Measurements from ENCODE around the gene MIS12. TPM values are rescaled to one million over a fixed set of nuclear protein-coding genes. Genes with fewer than 3 reads are reported as not detected.

The MIS12 gene
- total and polyA plus RNA-seq, 2 of the 13 experiments (the other 11 are each of a cell fraction or from before 2014, with no cell fraction given) = 13.4 to 28.0 TPM

DNA sequence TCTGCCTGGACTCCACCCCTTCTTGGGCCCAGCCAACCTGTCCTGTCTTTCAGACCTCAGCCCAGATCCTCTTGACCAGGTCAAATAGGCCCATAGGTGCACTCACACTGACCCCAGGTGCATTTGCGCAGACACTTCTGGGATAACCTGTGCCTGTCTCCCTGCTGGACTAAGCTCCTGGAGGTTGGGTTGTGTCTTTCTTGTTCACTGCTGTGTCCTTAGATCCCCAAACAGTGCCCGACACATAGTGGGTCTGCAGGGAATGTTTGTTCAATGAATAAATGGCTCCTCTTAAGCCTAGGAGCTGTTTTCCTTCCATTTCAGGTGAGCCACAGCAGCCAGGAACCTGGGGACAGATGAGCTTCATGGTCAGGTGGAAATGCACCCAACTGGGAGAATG is 49.1 kb downstream of the MIS12 start (continued):
- no peak for TF ChIP-seq ZZZ3 (CRISPR knock-in tag; IDR thresholded peaks at IDR 0.05; ENCODE audit: borderline replicate concordance)
- TF ChIP-seq, protein P1, sequence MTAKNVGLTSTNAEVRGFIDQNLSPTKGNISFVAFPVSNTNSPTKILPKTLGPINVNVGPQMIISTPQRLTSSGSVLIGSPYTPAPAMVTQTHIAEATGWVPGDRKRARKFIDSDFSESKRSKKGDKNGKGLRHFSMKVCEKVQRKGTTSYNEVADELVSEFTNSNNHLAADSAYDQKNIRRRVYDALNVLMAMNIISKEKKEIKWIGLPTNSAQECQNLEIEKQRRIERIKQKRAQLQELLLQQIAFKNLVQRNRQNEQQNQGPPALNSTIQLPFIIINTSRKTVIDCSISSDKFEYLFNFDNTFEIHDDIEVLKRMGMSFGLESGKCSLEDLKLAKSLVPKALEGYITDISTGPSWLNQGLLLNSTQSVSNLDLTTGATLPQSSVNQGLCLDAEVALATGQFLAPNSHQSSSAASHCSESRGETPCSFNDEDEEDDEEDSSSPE (CRISPR knock-in tag; IDR thresholded peaks at IDR 0.05) = no peak

GRCh38 chr17:5536866-5537650 is 50.7 kb downstream of the MIS12 start:
- Histone ChIP-seq H2AFZ (ENCODE audit: low read length) (no peak overlapping the region), H3K27me3 (ENCODE audit: control insufficient read depth in 1 of 2, insufficient read depth in 2 of 2, low read length in 2 of 2) (peaks cover 3 to 30% of the 10 kb centered on the region in 2 experiments; a peak in 3 of 5 replicates), H3K4me1 (ENCODE audit: insufficient read depth, low read length) (no peaks in the 10 kb centered on the region), H3K9ac (ENCODE audit: insufficient read depth, low read depth, low read length) (no peak overlapping the region), H3K27ac (ENCODE audit: extremely low read length, insufficient read depth, low read length) (no peak overlapping the region), H3K79me2 (ENCODE audit: insufficient read depth, low read length) (no peaks in the 10 kb centered on the region), H3K4me2 (ENCODE audit: low read depth, low read length) (no peak overlapping the region), H4K20me1 (ENCODE audit: insufficient read depth, low read length) (no peaks in the 10 kb centered on the region), H3K36me3 (replicated peaks in 1 of 2; ENCODE audit: control insufficient read depth in 1 of 2, insufficient read depth in 2 of 2, low read length in 2 of 2) (no peaks in the 10 kb centered on the region), H3K4me3 (replicated peaks in 1 of 3; ENCODE audit: insufficient read depth in 1 of 3, low read depth in 2 of 3, low read length in 3 of 3) (no peak overlapping the region), H3K9me3 (ENCODE audit: low read length) (no peaks in the 10 kb centered on the region)
- ATAC-seq (no peak), FAIRE-seq (no peak), DNase-seq (ENCODE audit: low spot score) (no peak)
- BruUV-seq (replicated peaks) = no TSS peak
- WGBS (ENCODE audit: low lambda C conversion rate) = 28% methylated on average over 5 of the region's 11 CpGs
- POLR2A ChIA-PET = no interaction called here
- in situ Hi-C loops (cut with HindIII; ENCODE audit: extremely low pct_ligation_motif_present, low pct_unique_long_range_greater_than_20kb) = no loop called here
- CTCF ChIA-PET (ENCODE audit: low intra/inter-chr PET ratio, low total read pairs) = no interaction called here
- TF ChIP-seq ETV6 (CRISPR knock-in tag; conservative IDR thresholded peaks at IDR 0.05) (no peak), NKX3-1 (CRISPR knock-in tag; IDR thresholded peaks at IDR 0.05) (no peak), ZNF446 (CRISPR knock-in tag; IDR thresholded peaks at IDR 0.05) (no peak), ZNF703 (CRISPR knock-in tag; IDR thresholded peaks at IDR 0.05; ENCODE audit: borderline replicate concordance) (no peak), U2AF1 (optimal IDR thresholded peaks at IDR 0.05; ENCODE audit: low read depth, low read length) (no peak), IKZF1 (IDR thresholded peaks at IDR 0.05) (no peak)
- TF ChIP-seq, protein P2, sequence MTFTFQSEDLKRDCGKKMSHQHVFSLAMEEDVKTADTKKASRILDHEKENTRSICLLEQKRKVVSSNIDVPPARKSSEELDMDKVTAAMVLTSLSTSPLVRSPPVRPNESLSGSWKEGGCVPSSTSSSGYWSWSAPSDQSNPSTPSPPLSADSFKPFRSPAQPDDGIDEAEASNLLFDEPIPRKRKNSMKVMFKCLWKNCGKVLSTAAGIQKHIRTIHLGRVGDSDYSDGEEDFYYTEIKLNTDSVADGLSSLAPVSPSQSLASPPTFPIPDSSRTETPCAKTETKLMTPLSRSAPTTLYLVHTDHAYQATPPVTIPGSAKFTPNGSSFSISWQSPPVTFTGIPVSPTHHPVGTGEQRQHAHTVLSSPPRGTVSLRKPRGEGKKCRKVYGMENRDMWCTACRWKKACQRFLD (CRISPR knock-in tag; IDR thresholded peaks at IDR 0.05; ENCODE audit: borderline replicate concordance) = no peak
- TF ChIP-seq, protein P3, sequence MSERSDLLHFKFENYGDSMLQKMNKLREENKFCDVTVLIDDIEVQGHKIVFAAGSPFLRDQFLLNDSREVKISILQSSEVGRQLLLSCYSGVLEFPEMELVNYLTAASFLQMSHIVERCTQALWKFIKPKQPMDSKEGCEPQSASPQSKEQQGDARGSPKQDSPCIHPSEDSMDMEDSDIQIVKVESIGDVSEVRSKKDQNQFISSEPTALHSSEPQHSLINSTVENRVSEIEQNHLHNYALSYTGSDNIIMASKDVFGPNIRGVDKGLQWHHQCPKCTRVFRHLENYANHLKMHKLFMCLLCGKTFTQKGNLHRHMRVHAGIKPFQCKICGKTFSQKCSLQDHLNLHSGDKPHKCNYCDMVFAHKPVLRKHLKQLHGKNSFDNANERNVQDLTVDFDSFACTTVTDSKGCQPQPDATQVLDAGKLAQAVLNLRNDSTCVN (CRISPR knock-in tag; IDR thresholded peaks at IDR 0.05; ENCODE audit: borderline replicate concordance) = no peak
- TF ChIP-seq, protein P4, sequence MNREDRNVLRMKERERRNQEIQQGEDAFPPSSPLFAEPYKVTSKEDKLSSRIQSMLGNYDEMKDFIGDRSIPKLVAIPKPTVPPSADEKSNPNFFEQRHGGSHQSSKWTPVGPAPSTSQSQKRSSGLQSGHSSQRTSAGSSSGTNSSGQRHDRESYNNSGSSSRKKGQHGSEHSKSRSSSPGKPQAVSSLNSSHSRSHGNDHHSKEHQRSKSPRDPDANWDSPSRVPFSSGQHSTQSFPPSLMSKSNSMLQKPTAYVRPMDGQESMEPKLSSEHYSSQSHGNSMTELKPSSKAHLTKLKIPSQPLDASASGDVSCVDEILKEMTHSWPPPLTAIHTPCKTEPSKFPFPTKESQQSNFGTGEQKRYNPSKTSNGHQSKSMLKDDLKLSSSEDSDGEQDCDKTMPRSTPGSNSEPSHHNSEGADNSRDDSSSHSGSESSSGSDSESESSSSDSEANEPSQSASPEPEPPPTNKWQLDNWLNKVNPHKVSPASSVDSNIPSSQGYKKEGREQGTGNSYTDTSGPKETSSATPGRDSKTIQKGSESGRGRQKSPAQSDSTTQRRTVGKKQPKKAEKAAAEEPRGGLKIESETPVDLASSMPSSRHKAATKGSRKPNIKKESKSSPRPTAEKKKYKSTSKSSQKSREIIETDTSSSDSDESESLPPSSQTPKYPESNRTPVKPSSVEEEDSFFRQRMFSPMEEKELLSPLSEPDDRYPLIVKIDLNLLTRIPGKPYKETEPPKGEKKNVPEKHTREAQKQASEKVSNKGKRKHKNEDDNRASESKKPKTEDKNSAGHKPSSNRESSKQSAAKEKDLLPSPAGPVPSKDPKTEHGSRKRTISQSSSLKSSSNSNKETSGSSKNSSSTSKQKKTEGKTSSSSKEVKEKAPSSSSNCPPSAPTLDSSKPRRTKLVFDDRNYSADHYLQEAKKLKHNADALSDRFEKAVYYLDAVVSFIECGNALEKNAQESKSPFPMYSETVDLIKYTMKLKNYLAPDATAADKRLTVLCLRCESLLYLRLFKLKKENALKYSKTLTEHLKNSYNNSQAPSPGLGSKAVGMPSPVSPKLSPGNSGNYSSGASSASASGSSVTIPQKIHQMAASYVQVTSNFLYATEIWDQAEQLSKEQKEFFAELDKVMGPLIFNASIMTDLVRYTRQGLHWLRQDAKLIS (CRISPR knock-in tag; IDR thresholded peaks at IDR 0.05) = no peak
- intact Hi-C loops (cut with micrococcal nuclease; ENCODE audit: unreplicated experiment) = no loop called here

Data from HepG2 (cell line).